Stimulated activated naive CD4-positive, alpha-beta T cell (primary cell): ENCODE measurements around the gene UGT1A7.
A peak's percentile ranks its signal among the peaks of the same experiment; 100 is the strongest.
"Not testable (repeated sequence)": the region's sequence is repeated elsewhere in the genome, so short reads cannot be mapped to it uniquely, and the experiment has no call there.

Experiments
- DNase-seq, 6 experiments: peaks; one replicate each; lab custom pipeline; 2025; lab: John Stamatoyannopoulos, UW

Gene UGT1A7

DNA sequence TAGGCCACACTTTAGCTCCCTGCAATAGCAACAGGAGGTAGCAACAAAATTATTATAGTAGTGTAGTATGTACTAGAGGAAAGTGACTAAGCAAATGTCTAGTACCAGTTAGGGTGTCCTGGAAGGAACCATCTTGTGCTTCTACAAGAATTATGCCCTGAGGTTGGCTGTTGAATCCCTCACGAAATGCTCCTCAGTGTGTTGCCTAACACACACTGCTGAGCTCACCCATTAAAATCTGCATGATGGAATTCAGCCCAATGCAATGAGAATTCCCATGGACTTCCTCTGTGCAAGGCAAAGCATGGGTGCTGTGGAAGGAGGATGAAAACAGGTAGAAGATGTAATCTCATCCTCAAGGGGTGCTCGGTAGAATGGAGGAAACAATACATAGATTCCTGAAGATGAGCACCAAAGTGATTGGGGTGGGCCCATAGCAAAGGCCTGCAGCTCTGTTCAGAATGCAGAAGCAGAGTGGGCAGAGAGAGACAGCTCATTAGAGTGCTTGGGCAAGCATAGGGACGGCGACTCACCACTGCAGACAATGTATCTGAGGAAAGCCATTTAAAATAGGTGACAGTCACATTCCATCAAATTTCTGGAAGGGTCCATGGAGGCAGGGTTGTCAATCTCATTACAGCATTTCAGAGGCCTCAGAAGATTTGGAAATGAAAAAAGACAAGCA lies 1.2 kb upstream of the UGT1A7 start:
- DNase-seq = no peak

DNA sequence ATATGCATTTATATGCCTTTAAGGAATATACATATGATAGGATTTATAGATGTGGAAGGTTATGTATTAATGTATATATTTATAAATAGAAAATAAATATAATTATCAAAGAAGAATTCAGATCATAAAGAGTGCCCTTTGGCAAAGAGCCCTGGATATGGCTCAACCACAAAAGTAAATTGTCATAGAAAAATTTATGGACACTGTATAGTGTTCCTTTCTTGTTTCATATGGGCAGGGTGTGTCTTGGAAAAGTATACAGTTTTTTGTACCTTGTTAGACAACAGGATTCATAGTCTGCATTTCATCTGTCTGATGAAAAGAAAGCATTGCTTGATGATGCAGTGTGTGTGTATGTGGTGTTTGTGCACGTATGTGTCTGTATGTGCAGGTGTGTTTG lies 2.9 kb downstream of the UGT1A7 start:
- DNase-seq = no peak

DNA sequence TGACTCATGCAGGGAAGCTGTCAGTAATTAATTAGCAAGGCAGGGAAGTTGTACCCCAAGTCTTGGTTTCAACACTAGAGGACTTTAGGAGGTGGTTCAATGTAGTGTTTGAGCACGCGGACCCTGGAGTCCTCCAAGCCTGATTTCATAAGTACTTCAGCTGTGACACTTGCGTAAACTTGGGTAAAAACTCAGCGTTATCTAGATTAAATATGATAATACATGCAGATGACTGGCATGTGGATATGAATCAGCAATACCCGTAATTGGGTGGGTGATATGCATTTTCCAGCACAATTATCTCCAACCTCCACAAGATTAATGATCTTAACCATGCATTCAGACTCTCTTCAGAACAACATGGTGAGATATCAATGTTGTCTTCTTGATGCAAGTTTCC lies 5.2 kb downstream of the UGT1A7 start:
- DNase-seq = no peak

- no peak for DNase-seq
Measured at GRCh38 chr2:233688341-233688740, 6.6 kb downstream of the UGT1A7 start.

DNA sequence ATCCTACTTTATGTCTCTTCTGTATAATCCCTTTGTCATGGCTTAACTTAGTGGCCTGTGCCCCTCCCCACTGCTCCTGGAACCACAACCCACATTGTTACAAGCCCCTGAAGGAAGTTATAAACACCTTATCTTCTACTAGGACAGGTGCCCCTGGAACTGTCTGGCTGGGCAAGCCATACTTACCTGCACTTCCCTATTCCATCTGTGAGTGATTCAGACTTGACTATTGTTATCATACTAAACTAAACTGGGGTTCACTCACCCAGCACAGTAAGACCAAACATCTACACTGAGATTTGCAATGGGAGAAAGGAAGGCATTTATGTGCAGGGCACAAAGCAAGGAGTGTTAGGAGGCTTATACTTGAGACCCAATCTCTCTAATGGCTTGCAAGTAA lies 7.3 kb downstream of the UGT1A7 start:
- no peak for DNase-seq

DNA sequence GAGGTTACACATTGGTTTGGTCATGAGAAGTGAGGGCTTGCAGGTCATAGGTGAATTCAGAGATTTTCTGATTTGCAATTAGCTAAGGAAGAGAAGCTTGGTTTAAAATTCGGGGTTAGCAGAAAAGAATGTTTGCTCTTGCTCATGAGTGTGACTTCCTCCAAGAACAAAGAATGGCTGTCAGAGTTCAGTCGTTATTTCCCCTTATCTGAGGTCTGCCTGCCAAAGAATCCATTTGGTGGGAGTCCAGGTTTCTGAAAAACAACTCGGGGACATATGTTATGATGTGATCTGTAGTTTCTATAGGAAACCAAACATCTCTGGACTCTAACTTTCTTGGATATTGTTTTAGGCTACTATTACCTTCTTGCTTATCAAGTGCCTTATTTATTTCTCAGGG lies 7.8 kb downstream of the UGT1A7 start:
- DNase-seq = no peak

GRCh38 chr2:233690444-233690843 lies 8.7 kb downstream of the UGT1A7 start:
- DNase-seq = no peak

GRCh38 chr2:233691443-233692433 lies 10.0 kb downstream of the UGT1A7 start:
- no peak for DNase-seq

DNA sequence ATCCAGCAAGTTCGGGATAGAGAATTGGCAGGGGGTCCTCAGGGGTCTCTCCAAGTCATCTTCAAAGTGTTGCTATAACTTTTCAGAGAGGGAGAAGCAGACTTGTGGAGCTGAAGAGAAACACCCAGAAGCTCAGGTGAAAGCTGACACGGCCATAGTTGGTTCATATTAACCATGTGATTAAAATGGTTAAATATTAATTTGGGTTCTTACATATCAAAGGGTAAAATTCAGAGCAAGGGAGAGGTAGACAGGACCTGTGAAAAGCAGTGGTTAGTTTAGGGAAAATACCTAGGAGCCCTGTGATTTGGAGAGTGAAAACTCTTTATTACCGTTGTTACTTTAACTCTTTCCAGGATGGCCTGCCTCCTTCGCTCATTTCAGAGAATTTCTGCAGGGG lies 10.9 kb downstream of the UGT1A7 start, which contains the start of gene UGT1A6:
UGT1A6 (plus strand) TSS at position 243 of the 400 bp plus-strand sequence; CDS start at position 358, 115 bp downstream.
- no peak for DNase-seq

DNA sequence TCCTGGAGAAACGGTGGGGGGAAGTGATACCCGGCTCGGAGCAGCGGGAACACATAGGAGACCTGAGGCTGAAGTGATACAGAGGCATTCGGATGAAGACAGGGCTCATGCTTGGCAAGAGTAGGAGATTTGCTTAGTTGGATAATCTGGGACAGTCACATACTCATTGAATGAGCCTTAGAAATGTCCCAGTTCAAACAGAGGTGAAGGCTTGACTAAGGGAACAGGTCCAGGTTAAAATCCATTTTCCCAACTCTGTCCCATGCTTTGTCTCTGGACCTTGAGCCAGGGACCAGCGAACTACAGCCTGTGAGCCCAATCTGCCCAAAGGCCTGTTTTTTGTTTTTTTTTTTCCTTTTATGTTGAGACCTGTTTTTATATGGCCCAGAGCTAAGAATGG lies 12.3 kb downstream of the UGT1A7 start:
- no peak for DNase-seq

GRCh38 chr2:233698740-233699139 lies 17.0 kb downstream of the UGT1A7 start:
- DNase-seq = no peak

- no peak for DNase-seq
Measured at GRCh38 chr2:233699424-233700027, 17.8 kb downstream of the UGT1A7 start.

GRCh38 chr2:233700028-233700635 lies 18.4 kb downstream of the UGT1A7 start:
- DNase-seq = no peak

DNA sequence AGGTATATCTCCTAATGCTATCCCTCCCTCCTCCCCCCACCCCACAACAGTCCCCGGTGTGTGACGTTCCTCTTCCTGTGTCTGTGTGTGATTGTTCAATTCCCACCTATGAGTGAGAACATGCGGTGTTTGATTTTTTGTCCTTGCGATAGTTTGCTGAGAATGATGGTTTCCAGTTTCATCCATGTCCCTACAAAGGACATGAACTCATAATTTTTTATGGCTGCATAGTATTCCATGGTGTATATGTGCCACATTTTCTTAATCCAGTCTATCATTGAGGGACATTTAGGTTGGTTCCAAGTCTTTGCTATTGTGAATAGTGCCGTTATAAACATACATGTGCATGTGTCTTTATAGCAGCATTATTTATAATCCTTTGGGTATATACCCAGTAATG lies 19.1 kb downstream of the UGT1A7 start:
- DNase-seq = not testable (repeated sequence)

GRCh38 chr2:233702238-233702637 lies 20.5 kb downstream of the UGT1A7 start:
- DNase-seq = no peak

GRCh38 chr2:233705911-233706506 lies 24.3 kb downstream of the UGT1A7 start:
- no peak for DNase-seq

GRCh38 chr2:233706720-233707119 lies 25.0 kb downstream of the UGT1A7 start:
- DNase-seq = no peak

GRCh38 chr2:233707940-233708644 lies 26.4 kb downstream of the UGT1A7 start:
- DNase-seq = no peak

GRCh38 chr2:233708942-233709341 lies 27.2 kb downstream of the UGT1A7 start:
- DNase-seq = no peak

- peak in 5 of 6 experiments; percentile 25 to 42 (median 32) for DNase-seq
Measured at GRCh38 chr2:233711312-233712008, 29.8 kb downstream of the UGT1A7 start.
